ENCODE measurements around the gene RNF14. TPM values are rescaled to one million over a fixed set of nuclear protein-coding genes. Genes with fewer than 3 reads are reported as not detected.

RNF14 gene
- total RNA-seq, 1 donor: 80.3 TPM

GRCh38 chr5:142012186-142012785 lies 43.4 kb downstream of the RNF14 start:
- peak; percentile 63 for TF ChIP-seq CTCF (IDR thresholded peaks at IDR 0.05; ENCODE audit: insufficient read depth, low read length)
- DNase-seq (ENCODE audit: low read depth): peak; percentile 57

GRCh38 chr5:142012792-142013388 lies 44.0 kb downstream of the RNF14 start, which contains the start of gene GNPDA1:
Gene GNPDA1, minus strand, starts transcription at chr5:142013027. Its CDS starts 992 bp downstream, at chr5:142012035.
- peak; percentile 75 for DNase-seq (ENCODE audit: low read depth)
- peak within 1 kb of the TSS; percentile 81 for H3K4me3 ChIP-seq (ENCODE audit: low read depth, low read length)
- TF ChIP-seq CTCF (IDR thresholded peaks at IDR 0.05; ENCODE audit: insufficient read depth, low read length): no peak

More at GRCh38 chr5:142012186-142012785, 43.4 kb downstream of the RNF14 start:
- peak overlapping the region; percentile 81 for H3K4me3 ChIP-seq (ENCODE audit: low read depth, low read length)

GRCh38 chr5:142013734-142014521 lies 45.0 kb downstream of the RNF14 start:
- no peak for TF ChIP-seq CTCF (IDR thresholded peaks at IDR 0.05; ENCODE audit: insufficient read depth, low read length)
- DNase-seq (ENCODE audit: low read depth): peak; percentile 63
- H3K4me3 ChIP-seq (ENCODE audit: low read depth, low read length): no peak overlapping the region

- TF ChIP-seq CTCF (IDR thresholded peaks at IDR 0.05; ENCODE audit: insufficient read depth, low read length): peak; percentile 38
- DNase-seq (ENCODE audit: low read depth): peak; percentile 68
- no peak overlapping the region for H3K4me3 ChIP-seq (ENCODE audit: low read depth, low read length)
Observed at GRCh38 chr5:142014911-142015584, 46.1 kb downstream of the RNF14 start.

- DNase-seq (ENCODE audit: low read depth): peak; percentile 40
- no peak for TF ChIP-seq CTCF (IDR thresholded peaks at IDR 0.05; ENCODE audit: insufficient read depth, low read length)
Observed at GRCh38 chr5:142015781-142016533, 47.1 kb downstream of the RNF14 start.

GRCh38 chr5:142016556-142016955 lies 47.7 kb downstream of the RNF14 start:
- H3K4me3 ChIP-seq (ENCODE audit: low read depth, low read length): no peak overlapping the region
- no peak for DNase-seq (ENCODE audit: low read depth)
- no peak for TF ChIP-seq CTCF (IDR thresholded peaks at IDR 0.05; ENCODE audit: insufficient read depth, low read length)

More at GRCh38 chr5:142015781-142016533, 47.1 kb downstream of the RNF14 start:
- no peak overlapping the region for H3K4me3 ChIP-seq (ENCODE audit: low read depth, low read length)

Data from fibroblast of the aortic adventitia (primary cell).